Endothelial cell of umbilical vein (primary cell): Measurements from ENCODE around the gene WDTC1. TPM values are rescaled to one million over a fixed set of nuclear protein-coding genes. Genes with fewer than 3 reads are reported as not detected.

Experiments
- BruUV-seq: library from RNA; stranded (reverse); fragments of 400-500 nt; replicated peaks from 2 replicates; lab custom pipeline; 2021; lab: Mats Ljungman, UMichigan
- CTCF ChIA-PET: fragments of 300-600, 350-600 bp; sonication (Branson Sonifier 250); formaldehyde crosslinking; loops from one replicate; lab custom pipeline; 2021; ENCODE audit warnings: antibody characterized with exemption, inconsistent platforms; lab: Charles Lee
- POLR2A ChIA-PET: fragments of 300-600, 350-600 bp; sonication (Branson Sonifier 250); formaldehyde crosslinking; loops from one replicate; lab custom pipeline; 2021; ENCODE audit warnings: antibody characterized with exemption, inconsistent platforms; lab: Charles Lee
- DNase-seq: peaks from one replicate; pipeline ENCODE4 v3.0.0-alpha.2; 2011; ENCODE audit warnings: low read depth, low spot score
- FAIRE-seq: peaks from 2 replicates; lab custom pipeline; 2011; peaks lifted over from hg19 to GRCh38; lab: Jason Lieb, UNC
- H2AFZ ChIP-seq: 2 replicates; pipeline ENCODE4 v1.6.0; 2012; ENCODE audit warnings: low read depth, low read length, control low read depth, inconsistent platforms
- H3K27ac ChIP-seq: 2 replicates; pipeline ENCODE4 v1.5.1; 2011; ENCODE audit warnings: low read depth, mild to moderate bottlenecking, control low read depth, low read length, moderate library complexity; ENCODE audit not compliant: insufficient read depth
- H3K27me3 ChIP-seq, 2 experiments: 2 replicates each; pipeline versions ENCODE4 v1.6.0 to v1.6.1; 2011; ENCODE audit warnings: low read length in 2 of 2, mixed read lengths in 1 of 2; ENCODE audit not compliant: control insufficient read depth in 2 of 2, insufficient read depth in 2 of 2
- H3K36me3 ChIP-seq, 2 experiments: 2 replicates in 1 of 2; 3 replicates in 1 of 2; pipeline ENCODE4 v1.5.1; 2011; ENCODE audit warnings: low read length in 2 of 2, mild to moderate bottlenecking in 1 of 2, moderate library complexity in 1 of 2; ENCODE audit not compliant: control insufficient read depth in 2 of 2, insufficient read depth in 2 of 2; ENCODE audit errors: extremely low read depth in 1 of 2
- H3K4me1 ChIP-seq: 3 replicates; pipeline ENCODE4 v1.5.1; 2011; ENCODE audit warnings: mild to moderate bottlenecking, low read length; ENCODE audit not compliant: control insufficient read depth, insufficient read depth; ENCODE audit errors: extremely low read depth
- H3K4me2 ChIP-seq: 2 replicates; pipeline ENCODE4 v1.6.1; 2011; ENCODE audit warnings: low read length, control low read depth, mixed read lengths; ENCODE audit not compliant: insufficient read depth
- H3K4me3 ChIP-seq, 3 experiments: fragments of 200-600 bp in 1 of 3; sonication (generic), shearing (Covaris generic) in 1 of 3; replicated peaks in 1 of 3; 2 replicates each; pipeline ENCODE4 v1.5.1; 2011 to 2016; ENCODE audit warnings: control low read depth in 3 of 3, low read length in 3 of 3, mild to moderate bottlenecking in 2 of 3, inconsistent platforms in 1 of 3, low read depth in 1 of 3, moderate library complexity in 1 of 3; ENCODE audit not compliant: insufficient read depth in 1 of 3
- H3K79me2 ChIP-seq: 2 replicates; pipeline ENCODE4 v1.6.0; 2012; ENCODE audit warnings: low read length, inconsistent platforms; ENCODE audit not compliant: control insufficient read depth, insufficient read depth
- H3K9ac ChIP-seq: replicated peaks from 2 replicates; pipeline ENCODE3; 2011; ENCODE audit warnings: low read length, control low read depth; ENCODE audit not compliant: insufficient read depth; ENCODE audit errors: extremely low read depth
- H3K9me1 ChIP-seq: replicated peaks from 3 replicates; pipeline ENCODE4 v1.6.0; 2011; ENCODE audit warnings: mild to moderate bottlenecking, low read length; ENCODE audit not compliant: control insufficient read depth, insufficient read depth; ENCODE audit errors: extremely low read depth
- H3K9me3 ChIP-seq: replicated peaks from 2 replicates; pipeline ENCODE4 v1.5.1; 2012; ENCODE audit warnings: low read length, inconsistent platforms; ENCODE audit not compliant: control insufficient read depth, insufficient read depth
- H4K20me1 ChIP-seq: replicated peaks from 2 replicates; pipeline ENCODE3; 2011; ENCODE audit warnings: mild to moderate bottlenecking, low read length; ENCODE audit not compliant: control insufficient read depth, insufficient read depth; ENCODE audit errors: extremely low read depth
- EZH2 ChIP-seq: IDR thresholded peaks from 2 replicates; pipeline ENCODE4 v1.6.1; 2012; ENCODE audit warnings: borderline replicate concordance, low read depth, mild to moderate bottlenecking, moderate library complexity, low read length, inconsistent platforms; ENCODE audit not compliant: severe bottlenecking
- FOS ChIP-seq: IDR thresholded peaks from 2 replicates; pipeline ENCODE4 v1.6.1; 2011; ENCODE audit warnings: mild to moderate bottlenecking, low read length, moderate library complexity, borderline replicate concordance; ENCODE audit not compliant: insufficient read depth
- GATA2 ChIP-seq: IDR thresholded peaks from 2 replicates; pipeline ENCODE4 v1.7.0; 2011; ENCODE audit warnings: low read depth, mild to moderate bottlenecking, moderate library complexity, mixed read lengths, low read length; ENCODE audit not compliant: insufficient read length, insufficient read depth
- JUN ChIP-seq: IDR thresholded peaks from 2 replicates; pipeline ENCODE4 v1.6.1; 2011; ENCODE audit warnings: borderline replicate concordance, low read depth; ENCODE audit not compliant: insufficient read length, insufficient read depth
- MAX ChIP-seq: IDR thresholded peaks from 2 replicates; pipeline ENCODE4 v1.6.1; 2011; ENCODE audit not compliant: insufficient read depth, insufficient read length
- MYC ChIP-seq: IDR thresholded peaks from one replicate; pipeline ENCODE4 v1.6.1; 2011; ENCODE audit warnings: mild to moderate bottlenecking, low read depth, low read length
- POLR2A ChIP-seq: IDR thresholded peaks from 2 replicates; pipeline ENCODE4 v1.6.1; 2012; ENCODE audit warnings: low read depth, mild to moderate bottlenecking, control low read depth, low read length
- POLR2AphosphoS5 ChIP-seq: IDR thresholded peaks from 2 replicates; pipeline ENCODE4 v1.6.1; 2012; ENCODE audit warnings: low read depth, mild to moderate bottlenecking, control low read depth, low read length, moderate library complexity; ENCODE audit not compliant: insufficient read depth
- dilution Hi-C: fragments of 300-500 bp; cut with MboI; formaldehyde crosslinking; loops from one replicate; pipeline ENCODE4 v1.15.0; 2019; ENCODE audit warnings: low sequenced_read_pairs; ENCODE audit not compliant: extremely low pct_ligation_motif_present
- intact Hi-C: fragments of 100-400 bp; cut with micrococcal nuclease; formaldehyde crosslinking; loops from one replicate; pipeline ENCODE4 v1.10.0; 2022
- polyA plus RNA-seq, 4 experiments: library from polyadenylated mRNA; depleted of rRNA in 3 of 4; stranded (reverse) in 3 of 4; unstranded in 1 of 4; fragments of >200 nt; gene quantifications; 2 replicates each; pipeline versions ENCODE4 v1.2.1 to v1.2.3, GENCODE V29; 2011 to 2012; ENCODE audit warnings: missing spikeins in 1 of 4
- total RNA-seq: library from RNA; stranded (reverse); gene quantifications from 2 replicates; pipeline ENCODE4 v1.2.3, GENCODE V29; 2021
- TF ChIP-seq, protein P1 (sequence below), 2 donors: IDR thresholded peaks; 1 replicate in 1 of 2; 2 replicates in 1 of 2; pipeline ENCODE4 v1.5.1; 2011; ENCODE audit warnings: low read length in 2 of 2, mild to moderate bottlenecking in 2 of 2, moderate library complexity in 2 of 2, control low read depth in 1 of 2, inconsistent platforms in 1 of 2, low read depth in 1 of 2; ENCODE audit not compliant: insufficient read depth in 1 of 2; ENCODE audit errors: extremely low read depth in 1 of 2

The WDTC1 gene
- total and polyA plus RNA-seq, 2 donors (not counting 3 experiments of a cell fraction or from before 2014, with no cell fraction given) = 15.4 to 27.6 TPM

- H3K9me3 ChIP-seq = no peaks in the 10 kb centered on the region
- no peaks in the 10 kb centered on the region for H3K9me1 ChIP-seq
- peaks cover 0 to 4% of the 10 kb centered on the region in 2 experiments for H3K27me3 ChIP-seq
- no peak for TF ChIP-seq JUN
- TF ChIP-seq FOS = no peak
- TF ChIP-seq GATA2 = no peak
- TF ChIP-seq POLR2AphosphoS5 = no peak
- TF ChIP-seq, protein P1, sequence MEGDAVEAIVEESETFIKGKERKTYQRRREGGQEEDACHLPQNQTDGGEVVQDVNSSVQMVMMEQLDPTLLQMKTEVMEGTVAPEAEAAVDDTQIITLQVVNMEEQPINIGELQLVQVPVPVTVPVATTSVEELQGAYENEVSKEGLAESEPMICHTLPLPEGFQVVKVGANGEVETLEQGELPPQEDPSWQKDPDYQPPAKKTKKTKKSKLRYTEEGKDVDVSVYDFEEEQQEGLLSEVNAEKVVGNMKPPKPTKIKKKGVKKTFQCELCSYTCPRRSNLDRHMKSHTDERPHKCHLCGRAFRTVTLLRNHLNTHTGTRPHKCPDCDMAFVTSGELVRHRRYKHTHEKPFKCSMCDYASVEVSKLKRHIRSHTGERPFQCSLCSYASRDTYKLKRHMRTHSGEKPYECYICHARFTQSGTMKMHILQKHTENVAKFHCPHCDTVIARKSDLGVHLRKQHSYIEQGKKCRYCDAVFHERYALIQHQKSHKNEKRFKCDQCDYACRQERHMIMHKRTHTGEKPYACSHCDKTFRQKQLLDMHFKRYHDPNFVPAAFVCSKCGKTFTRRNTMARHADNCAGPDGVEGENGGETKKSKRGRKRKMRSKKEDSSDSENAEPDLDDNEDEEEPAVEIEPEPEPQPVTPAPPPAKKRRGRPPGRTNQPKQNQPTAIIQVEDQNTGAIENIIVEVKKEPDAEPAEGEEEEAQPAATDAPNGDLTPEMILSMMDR (IDR thresholded peaks at IDR 0.05; ENCODE audit: extremely low read depth in 1 of 2, insufficient read depth in 1 of 2, low read depth in 1 of 2, low read length in 2 of 2) = no peak
- TF ChIP-seq EZH2 = no peak
- TF ChIP-seq MYC = no peak
- no peak for TF ChIP-seq MAX
- no peak for TF ChIP-seq POLR2A
- H3K4me3 ChIP-seq = no peak overlapping the region
- FAIRE-seq (no peak), DNase-seq (no peak)
- dilution Hi-C loops (no loop called here), intact Hi-C loops (no loop called here)
- H4K20me1 ChIP-seq = no peaks in the 10 kb centered on the region
- BruUV-seq = no TSS peak
- H3K79me2 ChIP-seq = no peaks in the 10 kb centered on the region
- H3K4me2 ChIP-seq = no peak overlapping the region
- no peaks in the 10 kb centered on the region for H3K4me1 ChIP-seq
- POLR2A ChIA-PET = no interaction called here
- no peak overlapping the region for H3K9ac ChIP-seq
- H2AFZ ChIP-seq = no peak overlapping the region
- H3K36me3 ChIP-seq = no peaks in the 10 kb centered on the region
- H3K27ac ChIP-seq = no peak overlapping the region
- CTCF ChIA-PET = interaction anchor here (0.6 to 3.8 kb wide), 8 partner anchors 9 to 87 kb away, joined by 3 to 30 read pairs (median 4); partner anchors contain the start of gene MAP3K6
Measured at GRCh38 chr1:27307874-27308598, 73.6 kb downstream of the WDTC1 start.
